ENCODE data around the gene CHSY3.
"Not testable (repeated sequence)": the region's sequence is repeated elsewhere in the genome, so short reads cannot be mapped to it uniquely, and the experiment has no call there.

The CHSY3 gene

GRCh38 chr5:130155345-130156011, 251.2 kb downstream of the CHSY3 start:
- peak in 1 of 56 donors; percentile 11 for DNase-seq

- DNase-seq, result no peak
Observed at GRCh38 chr5:130158036-130158435, 253.8 kb downstream of the CHSY3 start.

GRCh38 chr5:130159968-130160367, 255.7 kb downstream of the CHSY3 start:
- DNase-seq, result no peak

- DNase-seq, result peak in 1 of 56 donors; percentile 9
Observed at GRCh38 chr5:130164966-130165365, 260.7 kb downstream of the CHSY3 start.

- DNase-seq, result no peak
Observed at GRCh38 chr5:130166839-130167490, 262.7 kb downstream of the CHSY3 start.

GRCh38 chr5:130168211-130168610, 263.9 kb downstream of the CHSY3 start:
- DNase-seq, result peak in 9 of 56 donors; percentile 1 to 29 (median 8)

GRCh38 chr5:130171699-130172098, 267.4 kb downstream of the CHSY3 start:
- DNase-seq, result no peak

GRCh38 chr5:130183115-130183514, 278.9 kb downstream of the CHSY3 start:
- DNase-seq, result no peak

GRCh38 chr5:130189961-130190360, 285.7 kb downstream of the CHSY3 start:
- DNase-seq, result peak in 17 of 56 donors; percentile 0 to 46 (median 9)

- DNase-seq, result no peak
Observed at GRCh38 chr5:130198927-130199326, 294.7 kb downstream of the CHSY3 start.

- no peak for DNase-seq
Observed at GRCh38 chr5:130206686-130207085, 302.4 kb downstream of the CHSY3 start.

- DNase-seq, result no peak
Observed at GRCh38 chr5:130213607-130214006, 309.3 kb downstream of the CHSY3 start.

- DNase-seq, result no peak
Observed at GRCh38 chr5:130216286-130216685, 312.0 kb downstream of the CHSY3 start.

- no peak for DNase-seq
Observed at GRCh38 chr5:130222573-130222972, 318.3 kb downstream of the CHSY3 start.

- not testable (repeated sequence) for DNase-seq
Observed at GRCh38 chr5:130226556-130226955, 322.3 kb downstream of the CHSY3 start.

GRCh38 chr5:130227699-130228098, 323.4 kb downstream of the CHSY3 start:
- DNase-seq, result no peak

GRCh38 chr5:130231786-130232185, 327.5 kb downstream of the CHSY3 start:
- no peak for DNase-seq

- DNase-seq, result no peak
Observed at GRCh38 chr5:130234816-130235215, 330.6 kb downstream of the CHSY3 start.

All from nucleus accumbens (tissue), 56 donors.